A204.1 (cell line): ENCODE measurements around the gene ZG16.
"Not testable (repeated sequence)": the region's sequence is repeated elsewhere in the genome, so short reads cannot be mapped to it uniquely, and the experiment has no call there.

ENCODE experiments used
- FAIRE-seq: peaks from 2 replicates; lab custom pipeline; 2012; peaks lifted over from hg19 to GRCh38; lab: Jason Lieb, UNC

ZG16 gene

DNA sequence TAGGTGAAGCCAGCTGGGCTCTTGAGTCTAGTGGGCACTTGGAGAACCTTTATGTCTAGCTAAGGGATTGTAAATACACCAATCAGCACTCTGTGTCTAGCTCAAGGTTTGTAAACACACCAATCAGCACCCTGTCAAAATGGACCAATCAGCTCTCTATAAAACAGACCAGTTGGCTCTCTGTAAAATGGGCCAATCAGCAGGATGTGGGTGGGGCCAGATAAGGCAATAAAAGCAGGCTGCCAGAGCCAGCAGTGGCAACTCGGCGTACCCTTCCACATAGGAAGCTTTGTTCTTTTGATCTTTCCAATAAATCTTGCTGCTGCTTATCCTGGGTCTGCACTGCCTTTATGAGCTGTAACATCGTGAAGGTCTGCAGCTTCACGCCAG, 29.3 kb upstream of the ZG16 start:
- not testable (repeated sequence) for FAIRE-seq

DNA sequence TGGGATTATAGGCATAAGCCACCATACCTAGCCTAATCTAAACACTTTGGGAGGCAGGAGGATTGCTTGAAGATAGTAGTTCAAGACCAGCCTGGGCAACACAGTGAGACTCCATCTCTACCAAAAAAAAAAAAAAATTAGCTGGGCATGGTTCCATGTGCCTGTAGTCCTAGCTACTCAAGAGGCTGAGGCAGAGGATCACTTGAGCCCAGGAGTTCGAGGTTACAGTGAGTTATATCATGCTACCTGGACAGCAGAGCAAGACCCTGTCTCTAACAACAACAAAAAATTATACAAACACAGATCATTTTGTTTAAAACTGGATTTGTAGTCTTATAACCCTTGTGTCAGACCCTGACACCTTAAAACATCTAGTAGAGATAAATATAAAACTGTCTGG, 24.5 kb upstream of the ZG16 start:
- FAIRE-seq: no peak

DNA sequence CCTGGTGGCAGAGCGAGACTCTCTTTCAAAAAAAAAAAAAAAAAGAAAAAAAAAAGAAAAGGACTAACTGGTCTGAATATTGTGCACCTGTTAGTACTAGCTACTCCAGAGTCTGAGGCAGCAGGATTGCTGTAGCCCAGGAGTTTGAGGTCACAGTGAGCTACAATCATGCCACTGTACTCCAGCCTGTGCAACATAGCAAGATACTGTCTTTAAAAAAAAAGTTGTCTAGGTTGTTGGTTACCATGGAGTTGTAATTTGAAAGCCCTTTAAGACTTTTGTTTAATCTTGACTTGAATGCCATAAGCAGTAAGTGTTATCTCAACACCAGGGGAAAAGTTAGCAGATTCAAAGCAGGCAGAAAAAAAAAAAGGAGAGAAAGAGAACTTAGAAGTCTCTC, 21.4 kb upstream of the ZG16 start:
- FAIRE-seq: no peak

DNA sequence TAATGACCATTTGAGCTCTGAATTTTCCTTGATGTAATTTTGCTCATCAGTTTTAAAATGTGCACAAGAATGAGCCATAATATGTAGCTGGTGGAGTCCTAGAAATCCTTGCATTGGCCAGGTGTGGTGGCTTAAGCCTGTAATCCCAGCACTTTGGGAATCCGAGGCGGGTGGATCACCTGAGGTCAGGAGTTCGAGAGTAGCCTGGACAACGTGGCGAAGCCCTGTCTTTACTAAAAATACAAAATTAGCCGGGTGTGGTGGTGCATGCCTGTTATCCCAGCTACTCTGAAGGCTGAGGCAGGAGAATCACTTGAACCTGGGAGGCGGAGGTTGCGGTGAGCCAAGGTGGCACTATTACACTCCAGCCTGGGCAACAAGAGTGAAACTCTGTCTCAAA, 21.0 kb upstream of the ZG16 start:
- not testable (repeated sequence) for FAIRE-seq

DNA sequence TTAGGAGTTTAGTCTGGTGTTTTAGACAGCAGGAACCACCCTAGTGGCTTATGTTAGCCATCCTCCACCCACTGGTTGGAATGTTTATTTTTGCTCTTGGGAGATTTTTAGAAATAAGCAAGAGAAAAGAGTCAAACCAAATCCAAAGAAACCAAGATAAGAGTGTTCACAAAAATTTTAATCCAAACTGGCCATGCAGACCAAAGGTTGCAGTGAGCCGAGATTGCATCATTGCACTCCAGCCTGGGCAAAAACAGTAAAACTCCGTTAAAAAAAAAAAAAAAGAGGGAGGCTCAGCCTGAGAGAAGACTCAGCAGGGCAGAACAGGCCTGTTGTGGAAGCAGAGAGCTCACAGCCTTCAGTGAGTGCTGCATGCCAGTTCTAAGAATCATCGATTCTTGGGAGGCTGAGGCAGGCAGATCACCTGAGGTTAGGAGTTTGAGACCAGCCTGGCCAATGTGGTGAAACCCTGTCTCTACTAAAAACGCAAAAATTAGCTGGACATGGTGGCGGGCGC, 20.0 kb upstream of the ZG16 start:
- no peak for FAIRE-seq

DNA sequence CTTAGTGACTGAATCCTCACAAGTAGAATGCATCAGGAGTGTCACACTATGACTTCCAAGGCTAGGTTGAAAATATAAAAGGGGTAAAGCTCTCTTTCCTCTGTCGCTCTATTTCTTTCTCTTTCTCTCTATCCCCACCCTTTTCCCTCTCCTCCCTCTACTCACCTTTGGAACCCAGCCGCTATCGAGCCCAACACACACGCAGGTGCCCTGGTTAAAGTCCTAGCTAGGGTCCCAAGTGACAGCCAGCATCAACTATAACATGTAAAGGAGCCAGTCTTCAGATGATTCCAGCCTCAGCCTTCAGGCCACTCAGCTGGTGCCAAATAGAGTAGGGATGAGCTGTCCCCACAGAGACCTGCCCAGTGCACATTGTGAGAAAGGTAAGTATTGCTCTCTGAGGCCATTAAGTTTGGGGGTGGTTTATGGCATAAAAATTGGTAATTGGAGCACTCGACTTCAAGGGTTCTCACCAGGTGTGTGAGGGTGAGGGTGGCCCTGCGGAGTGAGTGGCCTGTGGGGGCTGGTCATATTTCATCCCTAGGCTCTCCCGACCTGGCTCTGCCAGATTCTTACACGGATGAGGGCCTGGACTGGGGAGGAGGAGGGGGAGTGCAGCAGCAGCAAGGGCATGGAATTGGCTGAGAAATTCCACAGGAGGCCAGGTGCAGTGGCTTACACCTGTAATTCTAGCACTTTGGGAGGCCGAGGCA, 17.3 kb upstream of the ZG16 start:
- no peak for FAIRE-seq

DNA sequence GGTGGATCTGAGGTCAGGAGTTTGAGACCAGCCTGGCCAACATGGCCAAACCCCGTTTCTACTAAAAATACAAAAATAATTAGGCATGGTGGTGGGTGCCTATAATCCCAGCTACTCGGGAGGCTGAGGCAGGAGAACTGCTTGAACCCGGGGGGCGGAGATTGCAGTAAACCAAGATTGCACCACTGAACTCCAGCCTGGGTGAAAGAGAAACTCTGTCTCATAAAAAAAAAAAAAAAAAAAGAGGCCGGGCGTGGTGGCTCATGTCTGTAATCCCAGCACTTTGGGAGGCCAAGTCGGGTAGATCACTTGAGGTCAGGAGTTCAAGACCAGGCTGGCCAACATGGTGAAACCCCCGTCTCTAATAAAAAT, 16.8 kb upstream of the ZG16 start:
- FAIRE-seq: not testable (repeated sequence)

DNA sequence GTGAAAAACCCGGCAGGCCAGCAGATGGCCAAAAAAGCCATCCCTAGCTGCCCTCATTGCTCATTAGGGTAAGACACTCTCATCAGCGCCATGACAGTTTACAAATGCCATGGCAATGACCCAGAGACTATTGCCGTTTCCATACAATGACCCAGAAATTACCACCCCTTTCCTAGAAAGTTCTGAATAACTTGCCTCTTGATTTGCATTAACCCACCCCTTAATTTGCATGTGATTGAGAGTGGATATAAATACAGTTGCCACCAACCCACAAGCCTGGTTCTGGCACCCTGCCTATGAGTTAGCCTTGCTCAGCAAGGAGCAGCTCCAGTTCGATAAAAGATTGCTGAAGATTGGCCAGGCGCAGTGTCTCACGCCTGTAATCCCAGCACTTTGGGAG, 16.2 kb upstream of the ZG16 start:
- no peak for FAIRE-seq

DNA sequence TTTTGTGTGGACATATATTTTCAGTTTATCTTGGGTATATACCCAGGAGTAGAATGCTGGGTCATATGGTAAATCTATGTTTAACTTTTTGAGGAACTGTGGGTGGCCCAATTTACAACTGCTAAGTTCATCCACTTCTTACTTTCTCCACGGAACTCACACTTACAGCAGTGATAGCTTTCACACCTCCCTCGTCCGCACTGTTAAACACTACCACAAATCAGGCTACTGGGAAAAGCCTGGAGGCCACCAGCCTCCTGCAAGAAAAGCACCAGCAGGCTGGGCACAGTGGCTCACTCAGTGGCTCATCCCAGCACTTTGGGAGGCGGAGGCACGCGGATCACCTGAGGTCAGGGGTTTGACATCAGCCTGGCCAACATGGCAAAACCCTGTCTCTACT, 14.7 kb upstream of the ZG16 start:
- no peak for FAIRE-seq

DNA sequence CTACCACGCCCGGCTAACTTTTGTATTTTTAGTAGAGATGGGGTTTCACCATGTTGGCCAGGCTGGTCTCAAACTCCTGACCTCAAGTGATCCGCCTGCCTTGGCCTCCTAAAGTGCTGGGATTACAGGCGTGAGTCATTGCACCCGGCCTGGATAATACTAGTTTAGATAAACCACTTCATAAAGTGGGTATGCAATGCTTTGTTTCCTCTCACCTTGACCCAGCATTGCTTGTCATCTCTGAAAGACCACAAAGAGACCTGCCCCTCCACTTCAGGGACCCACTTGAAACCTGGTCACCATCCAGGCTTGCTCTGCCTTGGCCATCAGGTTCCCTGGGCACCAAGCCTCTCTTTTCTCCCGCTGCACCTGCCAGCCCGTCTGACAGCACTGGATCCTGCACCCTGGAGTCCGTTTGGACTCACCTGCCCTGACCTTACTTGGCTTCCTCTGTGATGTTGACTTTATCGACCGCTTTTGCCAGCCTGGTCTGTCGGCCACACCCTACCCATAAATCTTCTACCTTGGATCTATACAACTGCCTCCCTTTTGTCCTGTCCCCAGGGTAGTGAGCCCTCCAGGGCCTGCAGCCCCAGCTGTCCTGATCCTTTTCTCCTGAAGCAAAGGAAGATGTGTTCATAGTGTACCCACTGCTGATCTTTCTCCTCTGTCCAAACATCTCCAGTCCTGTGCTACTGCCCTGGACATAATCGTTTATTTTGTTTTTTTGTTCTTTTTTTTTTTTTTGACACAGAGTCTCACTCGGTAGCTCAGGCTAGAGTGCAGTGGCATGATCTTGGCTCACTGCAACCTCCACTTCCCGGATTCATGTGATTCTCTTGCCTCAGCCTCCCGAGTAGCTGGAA, 12.7 kb upstream of the ZG16 start:
- FAIRE-seq: no peak

DNA sequence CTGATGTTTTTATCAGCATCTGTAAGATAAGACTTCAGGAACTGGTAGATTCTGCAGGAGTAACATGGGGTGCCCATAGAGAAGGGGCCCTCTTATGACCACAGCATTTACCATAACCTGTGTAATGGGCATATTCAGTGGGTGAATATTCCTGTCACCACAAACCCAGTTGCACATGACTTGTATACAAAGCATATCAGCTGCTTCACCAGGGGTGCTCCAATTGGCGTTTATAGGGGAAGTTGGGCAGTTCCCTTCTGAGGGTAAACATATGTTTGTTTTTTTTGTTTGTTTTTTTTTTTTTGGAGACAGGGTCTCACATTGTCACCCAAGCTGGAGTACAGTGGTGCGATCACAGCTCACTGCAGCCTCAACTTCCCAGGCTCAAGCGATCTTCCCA, 11.5 kb upstream of the ZG16 start:
- FAIRE-seq: no peak

DNA sequence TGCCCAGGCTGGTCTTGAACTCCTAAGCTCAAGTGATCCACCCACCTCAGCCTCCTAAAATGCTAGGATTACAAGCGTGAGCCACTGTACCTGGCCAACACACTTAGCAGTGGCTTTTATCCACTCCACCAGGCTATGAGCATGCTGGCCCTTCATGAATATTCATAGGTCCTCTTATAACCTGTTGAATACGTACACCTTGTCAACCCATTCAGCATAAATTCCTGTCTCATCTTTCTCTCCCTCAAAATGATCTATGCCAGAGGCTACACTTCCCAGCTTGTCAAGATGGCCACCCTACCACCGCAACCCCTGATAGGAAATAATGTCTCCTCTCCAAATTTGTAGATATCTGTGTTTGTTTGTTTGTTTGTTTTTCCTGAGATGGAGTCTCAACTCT, 11.0 kb upstream of the ZG16 start:
- FAIRE-seq: no peak

DNA sequence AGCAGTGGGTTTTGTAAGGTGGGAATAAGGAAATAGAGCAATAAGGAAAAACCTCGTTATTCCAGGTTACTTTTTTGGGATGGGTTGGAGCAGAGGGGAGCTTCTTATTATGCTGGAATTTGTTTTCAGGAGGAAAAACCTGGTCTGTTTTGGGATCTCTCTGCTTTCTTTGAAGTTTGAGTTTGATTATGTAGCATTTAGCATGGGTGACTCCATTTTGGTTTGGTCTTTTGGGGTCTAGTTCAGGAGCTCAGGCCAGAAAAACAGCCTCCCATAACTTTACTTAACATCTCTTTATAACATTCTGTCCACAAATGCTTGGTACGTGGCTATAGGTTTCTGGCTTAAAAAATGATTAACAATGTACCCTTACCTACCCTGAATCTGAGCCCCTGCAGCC, 8.5 kb upstream of the ZG16 start:
- FAIRE-seq: no peak

DNA sequence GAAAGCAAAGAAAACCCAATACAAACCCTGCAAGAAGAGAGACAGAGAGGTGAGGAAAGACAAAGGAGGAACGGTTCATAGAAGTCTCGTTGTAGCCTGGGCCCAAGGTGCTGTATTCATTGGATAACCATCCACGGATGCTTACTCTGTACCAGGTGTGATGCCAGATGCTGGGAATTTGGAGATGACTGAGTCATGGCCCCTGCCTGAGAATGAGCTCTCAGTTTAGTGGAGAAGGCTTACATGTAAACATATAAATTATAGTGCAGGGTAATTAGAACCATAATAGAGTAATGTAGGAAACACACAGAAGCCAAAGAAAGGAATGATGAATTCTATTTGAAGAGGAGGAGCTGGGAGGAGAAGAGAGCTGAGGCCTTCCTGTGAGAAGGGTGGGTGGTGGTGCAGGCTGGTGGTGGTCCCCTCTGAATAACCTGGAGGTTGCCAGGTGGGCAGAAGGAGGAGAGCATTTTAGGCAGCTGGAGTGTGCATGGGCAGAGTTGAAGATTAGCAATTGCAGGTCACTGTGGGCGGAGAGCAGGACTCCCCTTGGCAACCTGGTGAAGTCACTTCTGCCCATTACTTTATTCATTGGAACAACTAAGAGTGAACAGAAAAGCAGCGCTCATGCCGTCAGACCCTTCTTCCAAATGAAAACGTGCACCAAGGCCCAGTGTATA, 7.7 kb upstream of the ZG16 start:
- no peak for FAIRE-seq

DNA sequence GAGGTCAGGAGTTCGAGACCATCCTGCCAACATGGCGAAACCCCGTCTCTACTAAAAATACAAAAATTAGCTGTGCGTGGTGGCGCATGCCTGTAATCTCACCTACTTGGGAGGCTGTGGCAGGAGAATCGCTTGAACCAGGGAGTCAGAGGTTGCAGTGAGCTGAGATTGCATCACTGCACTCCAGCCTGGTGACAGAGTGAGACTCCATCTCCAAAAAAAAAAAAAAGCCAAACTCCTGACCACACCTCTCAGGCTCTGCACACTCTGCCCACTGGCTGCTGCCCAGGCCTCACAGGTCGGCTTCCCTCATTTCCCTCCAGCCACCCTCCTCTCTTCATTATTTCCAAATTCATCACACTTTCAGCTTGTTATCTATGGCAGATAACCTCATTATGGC, 5.7 kb upstream of the ZG16 start:
- FAIRE-seq: not testable (repeated sequence)

DNA sequence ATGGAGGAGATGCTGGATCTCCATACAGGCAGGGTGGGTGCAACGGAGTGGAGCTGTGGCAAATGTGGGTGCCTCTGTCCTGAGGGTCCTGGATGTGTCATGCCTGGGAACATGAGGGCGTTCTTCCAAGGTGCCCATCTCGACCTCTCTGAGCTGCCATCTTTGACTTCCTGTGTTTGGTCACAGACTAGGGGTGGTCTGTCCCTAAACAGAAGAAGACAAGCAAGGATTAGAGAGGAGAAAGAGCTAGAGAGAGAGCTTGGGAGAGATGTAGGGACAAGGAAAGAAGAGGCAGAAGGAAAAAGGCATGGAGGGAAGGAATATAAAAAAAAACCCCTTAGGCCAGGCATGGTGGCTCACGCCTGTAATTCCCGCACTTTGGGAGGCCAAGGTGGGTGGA, 3.3 kb upstream of the ZG16 start:
- FAIRE-seq: no peak

DNA sequence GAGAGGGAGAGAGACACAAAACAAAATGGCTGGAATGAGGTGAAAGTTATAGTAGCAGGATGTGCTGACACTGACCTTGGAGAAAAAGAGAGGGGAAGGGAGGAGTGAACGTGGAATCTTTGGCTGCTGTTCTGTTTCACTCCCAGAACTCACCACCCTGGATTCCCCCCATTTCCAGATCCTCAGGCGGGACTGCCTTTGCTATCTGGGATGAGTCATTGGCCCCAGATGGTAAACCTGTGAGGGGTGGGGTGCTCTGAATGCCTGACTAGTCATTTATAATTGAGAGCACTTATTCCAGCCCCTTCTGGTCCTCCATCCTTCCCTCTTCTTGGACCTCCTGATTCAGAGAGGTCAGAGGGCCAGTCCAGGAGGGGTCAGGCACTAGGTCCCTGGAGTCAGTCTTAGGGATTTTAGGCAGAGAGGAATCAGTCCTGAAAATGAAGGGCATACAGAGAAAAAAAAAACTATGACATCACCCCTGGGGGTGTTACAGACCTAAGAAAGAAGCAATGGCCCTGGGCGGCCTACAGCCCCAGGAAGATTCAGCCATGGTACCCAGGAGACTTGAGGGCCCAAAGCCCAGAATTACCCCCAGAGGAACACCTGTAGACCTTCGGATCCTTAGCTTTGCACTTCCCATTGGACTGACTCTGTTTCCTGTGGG, 2.2 kb upstream of the ZG16 start:
- no peak for FAIRE-seq

DNA sequence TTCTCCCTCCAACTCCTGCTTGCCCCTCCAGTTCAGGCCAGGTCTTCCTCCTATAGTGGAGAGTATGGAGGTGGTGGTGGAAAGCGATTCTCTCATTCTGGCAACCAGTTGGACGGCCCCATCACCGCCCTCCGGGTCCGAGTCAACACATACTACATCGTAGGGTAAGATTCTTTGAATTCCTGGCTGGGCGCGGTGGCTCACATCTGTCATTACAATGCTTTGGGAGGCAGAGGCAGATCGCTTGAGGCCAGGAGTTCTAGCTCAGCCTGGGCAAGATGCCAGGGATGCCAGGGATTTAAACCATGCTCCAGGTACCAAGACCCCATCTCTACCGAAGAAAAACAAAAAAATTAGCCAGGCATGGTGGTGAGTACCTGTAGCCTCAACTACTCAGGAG, 1.4 kb downstream of the ZG16 start:
- FAIRE-seq: no peak

DNA sequence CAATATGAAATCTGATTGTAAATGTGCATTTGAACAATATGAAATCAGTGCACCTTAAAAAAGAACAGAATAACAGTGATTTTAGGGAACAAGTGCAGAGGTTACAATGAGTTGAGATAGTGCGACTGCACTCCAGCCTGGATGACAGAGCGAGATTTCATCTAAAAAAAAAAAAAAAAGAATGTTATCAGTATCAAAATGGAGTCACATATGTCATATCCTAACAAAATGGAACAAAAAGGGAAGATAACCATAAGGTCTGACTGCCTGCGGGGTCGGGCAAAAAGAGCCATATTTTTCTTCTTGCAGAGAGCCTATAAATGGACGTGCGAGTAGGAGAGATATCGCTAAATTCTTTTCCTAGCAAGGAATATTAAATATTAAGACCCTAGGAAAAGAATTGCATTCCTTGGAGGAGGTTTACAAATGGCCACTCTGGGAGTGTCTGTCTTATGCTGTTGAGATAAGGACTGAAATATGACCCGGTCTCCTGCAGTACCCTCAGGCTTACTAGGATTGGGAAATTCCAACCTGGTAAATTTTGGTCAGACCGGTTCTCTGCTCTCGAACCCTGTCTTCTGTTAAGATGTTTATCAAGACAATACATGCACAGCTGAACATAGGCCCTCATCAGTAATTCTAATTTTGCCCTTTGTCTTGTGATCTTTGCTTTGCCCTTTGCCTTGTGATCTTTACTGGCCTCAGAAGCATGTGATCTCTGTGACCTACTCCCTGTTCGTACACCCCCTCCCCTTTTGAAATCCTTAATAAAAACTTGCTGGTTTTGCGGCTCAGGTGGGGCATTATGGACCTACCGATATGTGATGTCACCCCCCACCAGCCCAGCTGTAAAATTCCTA, 5.3 kb downstream of the ZG16 start:
- FAIRE-seq: not testable (repeated sequence)

DNA sequence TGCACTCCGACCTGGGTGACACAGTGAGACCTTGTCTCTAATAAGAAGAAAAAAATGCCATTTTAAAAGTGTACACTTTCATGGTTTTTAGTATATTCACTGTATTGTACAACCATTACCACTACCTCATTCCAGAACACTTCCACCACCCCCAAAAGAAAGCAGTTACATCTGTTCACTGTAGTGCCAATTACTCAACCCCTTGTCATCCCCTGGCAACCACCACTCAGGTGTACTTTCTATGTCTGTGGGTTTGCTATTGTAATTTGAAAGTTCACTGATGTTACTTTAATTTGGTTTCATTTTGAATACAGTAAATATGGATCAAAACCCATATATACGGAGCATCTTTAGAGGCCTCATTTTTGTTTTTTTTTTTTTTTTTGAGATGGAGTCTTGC, 6.1 kb downstream of the ZG16 start:
- FAIRE-seq: no peak

DNA sequence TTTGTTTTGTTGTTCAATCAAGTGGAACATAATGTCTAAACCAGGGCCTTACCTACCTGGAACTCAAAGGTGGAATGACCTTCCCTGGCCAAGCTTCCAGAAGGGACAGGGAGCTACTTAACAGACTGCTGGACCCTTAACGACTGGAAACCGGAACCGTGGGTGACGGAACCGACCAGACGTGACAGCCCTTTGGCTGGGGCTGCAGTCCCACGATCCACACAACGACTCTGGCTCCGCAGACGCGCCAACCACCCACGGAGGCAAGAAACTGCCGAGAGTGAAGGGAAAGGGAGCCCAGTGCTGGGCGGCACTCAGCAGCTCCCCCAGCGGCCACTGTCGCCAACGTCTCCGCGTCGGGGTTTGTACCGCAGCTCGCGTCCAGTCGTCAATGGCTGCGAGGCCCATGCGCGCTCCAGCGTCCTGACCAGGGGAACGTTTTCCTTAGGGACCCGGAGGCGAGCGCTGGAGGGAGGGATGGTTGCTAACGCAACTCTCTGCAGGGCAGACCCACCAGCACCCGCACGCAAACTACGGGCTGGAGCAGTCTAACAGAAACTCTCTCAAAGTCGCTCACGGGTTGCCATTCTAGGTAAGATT, 6.9 kb downstream of the ZG16 start:
- no peak for FAIRE-seq
